Lower leg skin (tissue), 4 donors: ENCODE data around the gene ECHS1. TPM values are rescaled to one million over a fixed set of nuclear protein-coding genes. Genes with fewer than 3 reads are reported as not detected.
A peak's percentile ranks its signal among the peaks of the same experiment; 100 is the strongest.
"Not testable (repeated sequence)": the region's sequence is repeated elsewhere in the genome, so short reads cannot be mapped to it uniquely, and the experiment has no call there.

Source experiments
- DNase-seq, 2 donors: peaks; one replicate each; pipeline ENCODE4 v3.0.0-alpha.2; 2019; ENCODE audit warnings: low spot score in 2 of 2
- H3K4me3 ChIP-seq: fragments of 200-600 bp; sonication (generic); 2 replicates; pipeline ENCODE4 v1.5.1; 2017; ENCODE audit warnings: mild to moderate bottlenecking, low read depth; ENCODE audit not compliant: poor library complexity, severe bottlenecking
- CTCF ChIP-seq, 3 donors: fragments of 450-650 bp; IDR thresholded peaks; one replicate each; pipeline ENCODE4 v1.5.1; 2016; ENCODE audit warnings: antibody characterized with exemption in 3 of 3, mild to moderate bottlenecking in 3 of 3, moderate library complexity in 2 of 3
- POLR2A ChIP-seq, 2 donors: fragments of 450-650 bp; IDR thresholded peaks; one replicate each; pipeline ENCODE4 v1.6.1; 2016 to 2017; ENCODE audit warnings: antibody characterized with exemption in 2 of 2, mild to moderate bottlenecking in 1 of 2, moderate library complexity in 1 of 2
- WGBS, 2 donors: methylation state at CpG; one replicate each; pipeline ENCODE4 v1.1.5; 2018; 5-methylcytosine and 5-hydroxymethylcytosine counted together
- intact Hi-C: fragments of 100-400 bp; cut with DNase I; formaldehyde crosslinking; loops from one replicate; pipeline ENCODE4 v1.15.0; 2023; ENCODE audit warnings: low total_unique reads
- total RNA-seq, 4 donors: library from RNA; depleted of rRNA; stranded (reverse); fragments of >200 nt; gene quantifications; one replicate each; pipeline ENCODE4 v1.1.0, GENCODE V29; 2016

Gene ECHS1
- total RNA-seq, 4 donors from 2014 or later: 40.0 to 85.7 (median 61.8) TPM

- 89 to 94% methylated on average over 28 to 34 of the region's 34 CpGs for WGBS, 2 donors
- intact Hi-C loops: no loop called here
- no peak for DNase-seq
- H3K4me3 ChIP-seq: no peak overlapping the region
- TF ChIP-seq CTCF (IDR thresholded peaks at IDR 0.05) (no peak), POLR2A (IDR thresholded peaks at IDR 0.05) (no peak)
These were observed 46.2 kb upstream of the ECHS1 start for GRCh38 chr10:133419211-133419950.

- peak in 1 of 2 donors; percentile 62 for DNase-seq
- no peak for TF ChIP-seq CTCF (IDR thresholded peaks at IDR 0.05)
- TF ChIP-seq POLR2A (IDR thresholded peaks at IDR 0.05): no peak
- 97 to 100% methylated on average over 9 to 13 of the region's 14 CpGs for WGBS, 2 donors
These were observed 45.3 kb upstream of the ECHS1 start for GRCh38 chr10:133418289-133418993.

GRCh38 chr10:133415752-133416151 is 42.6 kb upstream of the ECHS1 start:
- intact Hi-C loops: no loop called here
- TF ChIP-seq POLR2A (IDR thresholded peaks at IDR 0.05) (no peak), CTCF (IDR thresholded peaks at IDR 0.05) (no peak)
- WGBS, 2 donors: 95% methylated on average over 25 of the region's 25 CpGs
- H3K4me3 ChIP-seq: no peak overlapping the region
- DNase-seq: no peak

More at GRCh38 chr10:133418289-133418993, 45.3 kb upstream of the ECHS1 start:
- intact Hi-C loops: no loop called here
- H3K4me3 ChIP-seq: no peak overlapping the region

- H3K4me3 ChIP-seq, intact Hi-C loops, DNase-seq: not testable (repeated sequence)
- 95 to 96% methylated on average over 21 to 23 of the region's 23 CpGs for WGBS, 2 donors
These were observed 41.2 kb upstream of the ECHS1 start for GRCh38 chr10:133414401-133414800.

- intact Hi-C loops: no loop called here
- H3K4me3 ChIP-seq: no peak overlapping the region
- no peak for TF ChIP-seq CTCF (IDR thresholded peaks at IDR 0.05)
- TF ChIP-seq POLR2A (IDR thresholded peaks at IDR 0.05): no peak
- DNase-seq: no peak
These were observed 39.2 kb upstream of the ECHS1 start for GRCh38 chr10:133412381-133412711.

- DNase-seq: no peak
- WGBS, 2 donors: 96 to 98% methylated on average over 7 of the region's 7 CpGs
- H3K4me3 ChIP-seq: no peak overlapping the region
- no peak for TF ChIP-seq CTCF (IDR thresholded peaks at IDR 0.05)
- no peak for TF ChIP-seq POLR2A (IDR thresholded peaks at IDR 0.05)
- intact Hi-C loops: no loop called here
These were observed 38.6 kb upstream of the ECHS1 start for GRCh38 chr10:133411523-133412380.
